ENCODE results near the gene PTPN4. TPM values are rescaled to one million over a fixed set of nuclear protein-coding genes. Genes with fewer than 3 reads are reported as not detected.
A peak's percentile ranks its signal among the peaks of the same experiment; 100 is the strongest.

The PTPN4 gene
- total RNA-seq, 1 donor from 2014 or later = 35.9 TPM

GRCh38 chr2:119819846-119820245 lies 60.1 kb downstream of the PTPN4 start:
- TF ChIP-seq, protein P1, sequence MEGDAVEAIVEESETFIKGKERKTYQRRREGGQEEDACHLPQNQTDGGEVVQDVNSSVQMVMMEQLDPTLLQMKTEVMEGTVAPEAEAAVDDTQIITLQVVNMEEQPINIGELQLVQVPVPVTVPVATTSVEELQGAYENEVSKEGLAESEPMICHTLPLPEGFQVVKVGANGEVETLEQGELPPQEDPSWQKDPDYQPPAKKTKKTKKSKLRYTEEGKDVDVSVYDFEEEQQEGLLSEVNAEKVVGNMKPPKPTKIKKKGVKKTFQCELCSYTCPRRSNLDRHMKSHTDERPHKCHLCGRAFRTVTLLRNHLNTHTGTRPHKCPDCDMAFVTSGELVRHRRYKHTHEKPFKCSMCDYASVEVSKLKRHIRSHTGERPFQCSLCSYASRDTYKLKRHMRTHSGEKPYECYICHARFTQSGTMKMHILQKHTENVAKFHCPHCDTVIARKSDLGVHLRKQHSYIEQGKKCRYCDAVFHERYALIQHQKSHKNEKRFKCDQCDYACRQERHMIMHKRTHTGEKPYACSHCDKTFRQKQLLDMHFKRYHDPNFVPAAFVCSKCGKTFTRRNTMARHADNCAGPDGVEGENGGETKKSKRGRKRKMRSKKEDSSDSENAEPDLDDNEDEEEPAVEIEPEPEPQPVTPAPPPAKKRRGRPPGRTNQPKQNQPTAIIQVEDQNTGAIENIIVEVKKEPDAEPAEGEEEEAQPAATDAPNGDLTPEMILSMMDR (IDR thresholded peaks at IDR 0.05) = no peak
- no peaks in the 10 kb centered on the region for H3K4me1 ChIP-seq
- intact Hi-C loops (cut with DNase I) = loop anchor here (5.0 kb wide), 1 partner anchor 68 kb away; no protein-coding TSS in a partner anchor
- H3K4me3 ChIP-seq = no peak overlapping the region
- H3K27me3 ChIP-seq = no peaks in the 10 kb centered on the region
- H3K27ac ChIP-seq = no peak overlapping the region
- DNase-seq (ENCODE audit: low spot score in 2 of 2) = no peak
- H3K9me3 ChIP-seq = peaks cover 0 to 10% of the 10 kb centered on the region in 2 donors
- H3K36me3 ChIP-seq = peaks cover 0 to 4% of the 10 kb centered on the region in 2 donors

DNA sequence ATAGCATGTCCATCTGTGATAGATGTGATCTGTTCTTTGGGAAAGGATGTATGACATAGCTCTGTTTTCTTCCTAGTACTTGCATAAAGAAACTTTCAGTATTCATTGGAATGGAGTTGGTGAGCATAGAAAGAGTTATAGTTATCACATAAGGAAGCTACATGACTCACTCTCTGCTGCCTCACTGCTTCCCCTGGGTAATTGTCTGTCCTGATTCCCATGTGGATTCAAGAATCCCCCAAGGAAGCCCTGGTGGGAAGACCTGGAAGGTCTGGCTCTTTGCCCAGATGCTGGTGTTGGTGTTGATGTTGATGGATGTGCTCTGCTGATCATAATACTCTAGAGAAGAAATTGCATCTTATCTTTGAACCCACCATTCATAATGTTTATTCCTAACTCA lies 60.6 kb downstream of the PTPN4 start:
- TF ChIP-seq, protein P1 (IDR thresholded peaks at IDR 0.05) = no peak
- Histone ChIP-seq H3K9me3 (peaks cover 0 to 10% of the 10 kb centered on the region in 2 donors), H3K27me3 (no peaks in the 10 kb centered on the region), H3K4me1 (no peaks in the 10 kb centered on the region), H3K4me3 (no peak overlapping the region), H3K36me3 (peaks cover 0 to 4% of the 10 kb centered on the region in 2 donors), H3K27ac (no peak overlapping the region)
- DNase-seq (ENCODE audit: low spot score in 2 of 2) = no peak
- intact Hi-C loops (cut with DNase I) = loop anchor here (5.0 kb wide), 1 partner anchor 68 kb away; no protein-coding TSS in a partner anchor

GRCh38 chr2:119821266-119821665 lies 61.5 kb downstream of the PTPN4 start:
- no peak for DNase-seq (ENCODE audit: low spot score in 2 of 2)
- Histone ChIP-seq H3K4me3 (no peak overlapping the region), H3K27me3 (no peaks in the 10 kb centered on the region), H3K27ac (no peak overlapping the region), H3K36me3 (peaks cover 0 to 4% of the 10 kb centered on the region in 2 donors), H3K9me3 (peaks cover 0 to 10% of the 10 kb centered on the region in 2 donors), H3K4me1 (no peaks in the 10 kb centered on the region)
- intact Hi-C loops (cut with DNase I) = loop anchor here (5.0 kb wide), 1 partner anchor 69 kb away; no protein-coding TSS in a partner anchor
- TF ChIP-seq, protein P1 (IDR thresholded peaks at IDR 0.05) = no peak

- H3K27ac ChIP-seq = no peak overlapping the region
- no peaks in the 10 kb centered on the region for H3K36me3 ChIP-seq
- no peak overlapping the region for H3K4me3 ChIP-seq
- H3K4me1 ChIP-seq = no peaks in the 10 kb centered on the region
- no peaks in the 10 kb centered on the region for H3K9me3 ChIP-seq
- DNase-seq (ENCODE audit: low spot score in 2 of 2) = no peak
- intact Hi-C loops (cut with DNase I) = loop anchor here (2.0 to 5.0 kb wide), 2 partner anchors 72 to 119 kb away; no protein-coding TSS in a partner anchor
- TF ChIP-seq, protein P1 (IDR thresholded peaks at IDR 0.05) = peak; percentile 28 to 66 (median 38)
- H3K27me3 ChIP-seq = no peaks in the 10 kb centered on the region
Measured at GRCh38 chr2:119823734-119824334, 64.1 kb downstream of the PTPN4 start.

DNA sequence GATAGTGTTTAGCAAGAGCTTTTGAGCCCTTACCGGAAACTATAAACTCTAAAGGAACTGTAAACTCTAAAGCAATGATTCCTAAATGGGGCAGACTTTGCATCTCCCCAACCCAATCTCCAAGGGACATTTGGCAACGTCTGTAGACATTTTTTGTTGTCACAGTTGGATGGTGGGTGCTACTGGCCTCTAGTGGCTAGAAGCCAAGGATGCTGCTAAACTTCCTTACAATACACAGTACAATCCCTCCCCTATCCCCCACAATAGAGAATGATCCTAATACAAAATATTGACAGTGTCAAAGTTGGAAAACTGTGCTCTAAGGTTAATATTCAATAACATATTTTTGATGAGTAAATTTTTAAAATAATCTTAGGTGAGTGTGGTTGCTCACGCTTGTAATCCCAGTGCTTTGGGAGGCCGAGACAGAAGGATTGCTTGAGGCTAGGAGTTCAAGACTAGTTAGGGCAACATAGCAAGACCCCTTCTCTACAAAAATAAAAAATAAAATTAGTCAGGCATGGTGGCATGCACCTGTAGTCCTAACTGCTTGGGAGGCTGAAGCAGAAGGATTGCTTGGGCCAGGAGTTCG lies 66.7 kb downstream of the PTPN4 start:
- TF ChIP-seq, protein P1 (IDR thresholded peaks at IDR 0.05) = no peak
- intact Hi-C loops (cut with DNase I) = no loop called here
- Histone ChIP-seq H3K27me3 (no peaks in the 10 kb centered on the region), H3K27ac (no peak overlapping the region), H3K36me3 (no peaks in the 10 kb centered on the region), H3K4me3 (no peak overlapping the region), H3K9me3 (no peaks in the 10 kb centered on the region), H3K4me1 (no peaks in the 10 kb centered on the region)
- DNase-seq (ENCODE audit: low spot score in 2 of 2) = no peak

Data from ascending aorta (tissue), 2 donors.